HepG2 (cell line): ENCODE data around the gene TAS1R3. TPM values are rescaled to one million over a fixed set of nuclear protein-coding genes. Genes with fewer than 3 reads are reported as not detected.
A peak's percentile ranks its signal among the peaks of the same experiment; 100 is the strongest.

Experiments used
- ATF7 ChIP-seq, 2 experiments: fragments of 450-650 bp in 1 of 2; sonication (generic) in 1 of 2; formaldehyde crosslinking in 1 of 2; IDR thresholded peaks; 2 replicates each; pipeline versions ENCODE4 v1.4.0 to v1.6.1; 2016 to 2020; ENCODE audit warnings: antibody characterized with exemption in 1 of 2, mild to moderate bottlenecking in 1 of 2, missing genetic modification reagents in 1 of 2
- BORCS8-MEF2B ChIP-seq: sonication (generic); formaldehyde crosslinking; IDR thresholded peaks from 2 replicates; pipeline ENCODE4 v1.8.0; 2022; ENCODE audit warnings: mild to moderate bottlenecking, missing genetic modification reagents
- CBX2 ChIP-seq, 2 experiments: fragments of 200-600 bp in 1 of 2; sonication (generic); formaldehyde crosslinking in 1 of 2; IDR thresholded peaks; 2 replicates each; pipeline versions ENCODE4 v1.7.0 to v1.8.1; 2018 to 2022; ENCODE audit warnings: low read depth in 2 of 2, low read length in 1 of 2, mild to moderate bottlenecking in 1 of 2, missing genetic modification reagents in 1 of 2
- E2F2 ChIP-seq: sonication (generic); formaldehyde crosslinking; IDR thresholded peaks from 2 replicates; pipeline ENCODE4 v1.4.0; 2020; ENCODE audit warnings: missing genetic modification reagents, borderline replicate concordance
- KAT2B ChIP-seq: fragments of 150-350 bp; IDR thresholded peaks from 2 replicates; pipeline ENCODE4 v1.6.1; 2014; ENCODE audit warnings: low read depth, low read length, borderline replicate concordance
- LCORL ChIP-seq, 2 experiments: fragments of 450-650 bp in 1 of 2; sonication (generic) in 1 of 2; formaldehyde crosslinking in 1 of 2; IDR thresholded peaks; 2 replicates each; pipeline versions ENCODE4 v1.5.0 to v1.6.1; 2017 to 2020; ENCODE audit warnings: antibody characterized with exemption in 1 of 2, missing genetic modification reagents in 1 of 2
- MED1 ChIP-seq: sonication (generic); formaldehyde crosslinking; IDR thresholded peaks from 2 replicates; pipeline ENCODE4 v1.4.0; 2020; ENCODE audit warnings: missing genetic modification reagents
- NCOA2 ChIP-seq: sonication (generic); formaldehyde crosslinking; IDR thresholded peaks from 2 replicates; pipeline ENCODE4 v1.8.0; 2022; ENCODE audit warnings: inconsistent platforms
- NPAS2 ChIP-seq: sonication (generic); formaldehyde crosslinking; IDR thresholded peaks from 2 replicates; pipeline ENCODE4 v1.8.0; 2022; ENCODE audit warnings: mild to moderate bottlenecking, missing genetic modification reagents, borderline replicate concordance
- RAD21 ChIP-seq: fragments of 450-650 bp; formaldehyde crosslinking; IDR thresholded peaks from 2 replicates; pipeline ENCODE4 v1.5.0; 2020; ENCODE audit warnings: mild to moderate bottlenecking
- RXRA ChIP-seq: sonication (generic); formaldehyde crosslinking; IDR thresholded peaks from 2 replicates; pipeline ENCODE4 v1.5.1; 2020; ENCODE audit warnings: missing genetic modification reagents
- TEAD2 ChIP-seq: sonication (generic); formaldehyde crosslinking; IDR thresholded peaks from 2 replicates; pipeline ENCODE4 v1.9.0; 2021; ENCODE audit warnings: missing genetic modification reagents
- TP53 ChIP-seq: sonication (generic); formaldehyde crosslinking; conservative IDR thresholded peaks from 2 replicates; pipeline ENCODE4 v1.4.0; 2020; ENCODE audit warnings: missing genetic modification reagents
- ZBTB20 ChIP-seq: sonication (generic); formaldehyde crosslinking; IDR thresholded peaks from 2 replicates; pipeline ENCODE4 v1.8.1; 2023; ENCODE audit warnings: missing genetic modification reagents, low read depth, mild to moderate bottlenecking, borderline replicate concordance
- ZBTB37 ChIP-seq: sonication (generic); formaldehyde crosslinking; IDR thresholded peaks from 2 replicates; pipeline ENCODE4 v1.4.0; 2020; ENCODE audit warnings: mild to moderate bottlenecking, missing genetic modification reagents
- ZC3H13 ChIP-seq: sonication (generic); formaldehyde crosslinking; IDR thresholded peaks from 2 replicates; pipeline ENCODE4 v1.8.1; 2023; ENCODE audit warnings: mild to moderate bottlenecking, missing genetic modification reagents, moderate library complexity
- ZNF224 ChIP-seq: sonication (generic); formaldehyde crosslinking; IDR thresholded peaks from 2 replicates; pipeline ENCODE4 v1.5.0; 2020; ENCODE audit warnings: mild to moderate bottlenecking, missing genetic modification reagents
- ZNF772 ChIP-seq: sonication (generic); formaldehyde crosslinking; IDR thresholded peaks from 2 replicates; pipeline ENCODE4 v1.5.0; 2020; ENCODE audit warnings: mild to moderate bottlenecking, missing genetic modification reagents
- ZNF839 ChIP-seq: sonication (generic); formaldehyde crosslinking; IDR thresholded peaks from 2 replicates; pipeline ENCODE4 v1.4.0; 2020; ENCODE audit warnings: missing genetic modification reagents, mild to moderate bottlenecking, borderline replicate concordance
- ZNF891 ChIP-seq: sonication (generic); formaldehyde crosslinking; IDR thresholded peaks from 2 replicates; pipeline ENCODE4 v1.5.0; 2020; ENCODE audit warnings: mild to moderate bottlenecking, missing genetic modification reagents
- ZSCAN31 ChIP-seq: sonication (generic); formaldehyde crosslinking; IDR thresholded peaks from 2 replicates; pipeline ENCODE4 v1.5.0; 2020; ENCODE audit warnings: low read depth, mild to moderate bottlenecking, missing genetic modification reagents
- polyA plus RNA-seq, 8 experiments: library from polyadenylated mRNA; depleted of rRNA in 3 of 8; stranded (reverse) in 7 of 8; unstranded in 1 of 8; fragments of >200 nt; fragmentation: Illumina TruSeq in 4 of 8; extraction: Trizol in 4 of 8; gene quantifications; 2 replicates each; pipeline versions ENCODE4 v1.2.1 to v1.2.3, GENCODE V29; 2011 to 2016; ENCODE audit warnings: low read depth in 4 of 8, missing spikeins in 1 of 8, mixed read lengths in 1 of 8; ENCODE audit not compliant: insufficient read depth in 1 of 8
- total RNA-seq, 5 experiments: library from RNA; depleted of rRNA; stranded (reverse); fragments of >200 nt; fragmentation: Illumina TruSeq; extraction: Trizol; gene quantifications; 2 replicates each; pipeline ENCODE4 v1.2.3, GENCODE V29; 2016; ENCODE audit warnings: low read depth in 1 of 5
- TF ChIP-seq, protein P1 (sequence below): sonication (generic); formaldehyde crosslinking; IDR thresholded peaks from 2 replicates; pipeline ENCODE4 v1.4.0; 2020; ENCODE audit warnings: missing genetic modification reagents, mild to moderate bottlenecking, borderline replicate concordance
- TF ChIP-seq, protein P2 (sequence below), 2 experiments: sonication (generic) in 1 of 2; formaldehyde crosslinking in 1 of 2; IDR thresholded peaks; 2 replicates each; pipeline versions ENCODE4 v1.4.0 to v1.6.1; 2018 to 2020; ENCODE audit warnings: missing genetic modification reagents in 2 of 2, borderline replicate concordance in 1 of 2, low read depth in 1 of 2, mild to moderate bottlenecking in 1 of 2, missing biosample characterization in 1 of 2

TAS1R3 gene
- total and polyA plus RNA-seq, 2 of the 13 experiments (the other 11 are each of a cell fraction or from before 2014, with no cell fraction given) = 0.13 to 0.15 TPM

- no peak for TF ChIP-seq E2F2 (CRISPR knock-in tag)
- no peak for TF ChIP-seq KAT2B
- TF ChIP-seq ZNF891 (CRISPR knock-in tag) = no peak
- TF ChIP-seq ZBTB20 (CRISPR knock-in tag) = 0 out of 2 replicates have a peak, but pooled peaks have one; percentile 28
- 0 out of 2 replicates have a peak, but pooled peaks have one; percentile 24 for TF ChIP-seq ZNF224
- TF ChIP-seq, protein P1, sequence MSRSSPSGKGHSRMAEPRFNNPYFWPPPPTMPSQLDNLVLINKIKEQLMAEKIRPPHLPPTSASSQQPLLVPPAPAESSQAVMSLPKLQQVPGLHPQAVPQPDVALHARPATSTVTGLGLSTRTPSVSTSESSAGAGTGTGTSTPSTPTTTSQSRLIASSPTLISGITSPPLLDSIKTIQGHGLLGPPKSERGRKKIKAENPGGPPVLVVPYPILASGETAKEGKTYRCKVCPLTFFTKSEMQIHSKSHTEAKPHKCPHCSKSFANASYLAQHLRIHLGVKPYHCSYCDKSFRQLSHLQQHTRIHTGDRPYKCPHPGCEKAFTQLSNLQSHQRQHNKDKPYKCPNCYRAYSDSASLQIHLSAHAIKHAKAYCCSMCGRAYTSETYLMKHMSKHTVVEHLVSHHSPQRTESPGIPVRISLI (CRISPR knock-in tag) = no peak
- peak; percentile 43 for TF ChIP-seq NCOA2
- no peak for TF ChIP-seq CBX2 (IDR thresholded peaks at IDR 0.05; ENCODE audit: low read depth, low read length)
- TF ChIP-seq CBX2 (CRISPR knock-in tag; IDR thresholded peaks at IDR 0.05; ENCODE audit: low read depth) = no peak
- peak; percentile 27; the same call in 1 of the 2 replicates for TF ChIP-seq BORCS8-MEF2B (CRISPR knock-in tag)
- TF ChIP-seq ZC3H13 (CRISPR knock-in tag) = peak; percentile 54; the same call in 1 of the 2 replicates
- TF ChIP-seq RAD21 (CRISPR knock-in tag) = no peak
- no peak for TF ChIP-seq TEAD2 (CRISPR knock-in tag)
- no peak for TF ChIP-seq ZNF839 (CRISPR knock-in tag)
- no peak for TF ChIP-seq TP53 (CRISPR knock-in tag)
- peak; percentile 64 for TF ChIP-seq MED1 (CRISPR knock-in tag)
- TF ChIP-seq ZBTB37 (CRISPR knock-in tag) = peak; percentile 69
- TF ChIP-seq ZSCAN31 = peak; percentile 81
- TF ChIP-seq, protein P2, sequence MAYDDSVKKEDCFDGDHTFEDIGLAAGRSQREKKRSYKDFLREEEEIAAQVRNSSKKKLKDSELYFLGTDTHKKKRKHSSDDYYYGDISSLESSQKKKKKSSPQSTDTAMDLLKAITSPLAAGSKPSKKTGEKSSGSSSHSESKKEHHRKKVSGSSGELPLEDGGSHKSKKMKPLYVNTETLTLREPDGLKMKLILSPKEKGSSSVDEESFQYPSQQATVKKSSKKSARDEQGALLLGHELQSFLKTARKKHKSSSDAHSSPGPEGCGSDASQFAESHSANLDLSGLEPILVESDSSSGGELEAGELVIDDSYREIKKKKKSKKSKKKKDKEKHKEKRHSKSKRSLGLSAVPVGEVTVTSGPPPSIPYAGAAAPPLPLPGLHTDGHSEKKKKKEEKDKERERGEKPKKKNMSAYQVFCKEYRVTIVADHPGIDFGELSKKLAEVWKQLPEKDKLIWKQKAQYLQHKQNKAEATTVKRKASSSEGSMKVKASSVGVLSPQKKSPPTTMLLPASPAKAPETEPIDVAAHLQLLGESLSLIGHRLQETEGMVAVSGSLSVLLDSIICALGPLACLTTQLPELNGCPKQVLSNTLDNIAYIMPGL (CRISPR knock-in tag; IDR thresholded peaks at IDR 0.05; ENCODE audit: borderline replicate concordance in 1 of 2, low read depth in 1 of 2) = peak; percentile 19 to 37; a peak in 1 of 4 replicates
- TF ChIP-seq ZNF772 (CRISPR knock-in tag) = peak; percentile 98
- no peak for TF ChIP-seq NPAS2 (CRISPR knock-in tag)
- TF ChIP-seq ATF7 (IDR thresholded peaks at IDR 0.05) = no peak
- TF ChIP-seq ATF7 (CRISPR knock-in tag; IDR thresholded peaks at IDR 0.05) = 0 out of 2 replicates have a peak, but pooled peaks have one; percentile 5
- TF ChIP-seq LCORL (IDR thresholded peaks at IDR 0.05) = no peak
- peak; percentile 95 for TF ChIP-seq LCORL (CRISPR knock-in tag; IDR thresholded peaks at IDR 0.05)
- TF ChIP-seq RXRA (CRISPR knock-in tag) = peak; percentile 61; the same call in 1 of the 2 replicates
Observed at GRCh38 chr1:1281533-1282321, 49.4 kb upstream of the TAS1R3 start (continued).
